HepG2 (cell line): ENCODE measurements around the gene DOK1. TPM values are rescaled to one million over a fixed set of nuclear protein-coding genes. Genes with fewer than 3 reads are reported as not detected.

ENCODE experiments used
- BRCA1 ChIP-seq: sonication (generic); formaldehyde crosslinking; IDR thresholded peaks from 2 replicates; pipeline ENCODE4 v1.4.0; 2020; ENCODE audit warnings: missing genetic modification reagents
- CBX1 ChIP-seq: IDR thresholded peaks from one replicate; pipeline ENCODE4 v1.6.1; 2016; ENCODE audit warnings: antibody characterized with exemption, low read depth
- GPN1 ChIP-seq: sonication (generic); formaldehyde crosslinking; IDR thresholded peaks from 2 replicates; pipeline ENCODE4 v1.5.1; 2020; ENCODE audit warnings: missing genetic modification reagents, borderline replicate concordance
- MYNN ChIP-seq: sonication (generic); formaldehyde crosslinking; IDR thresholded peaks from 2 replicates; pipeline ENCODE4 v1.4.0; 2020; ENCODE audit warnings: mild to moderate bottlenecking, low read depth, missing genetic modification reagents
- RFXANK ChIP-seq: IDR thresholded peaks from 2 replicates; pipeline ENCODE4 v1.6.1; 2016
- SIX1 ChIP-seq: sonication (generic); formaldehyde crosslinking; IDR thresholded peaks from 2 replicates; pipeline ENCODE4 v1.4.0; 2020; ENCODE audit warnings: missing genetic modification reagents, borderline replicate concordance
- ZFAT ChIP-seq: sonication (generic); formaldehyde crosslinking; conservative IDR thresholded peaks from 2 replicates; pipeline ENCODE4 v1.8.1; 2023; ENCODE audit warnings: missing genetic modification reagents, inconsistent platforms
- ZNF101 ChIP-seq: sonication (generic); formaldehyde crosslinking; IDR thresholded peaks from 2 replicates; pipeline ENCODE4 v1.4.0; 2020; ENCODE audit warnings: mild to moderate bottlenecking, low read depth, missing genetic modification reagents, borderline replicate concordance
- ZNF138 ChIP-seq: sonication (generic); formaldehyde crosslinking; IDR thresholded peaks from 2 replicates; pipeline ENCODE4 v1.5.0; 2020; ENCODE audit warnings: mild to moderate bottlenecking, low read depth, missing genetic modification reagents
- ZNF235 ChIP-seq: sonication (generic); formaldehyde crosslinking; IDR thresholded peaks from 2 replicates; pipeline ENCODE4 v1.8.1; 2023; ENCODE audit warnings: mild to moderate bottlenecking, missing genetic modification reagents, borderline replicate concordance
- ZNF253 ChIP-seq: sonication (generic); formaldehyde crosslinking; IDR thresholded peaks from 2 replicates; pipeline ENCODE4 v1.8.0; 2022; ENCODE audit warnings: mild to moderate bottlenecking, missing genetic modification reagents, borderline replicate concordance
- ZNF264 ChIP-seq: sonication (generic); formaldehyde crosslinking; IDR thresholded peaks from 2 replicates; pipeline ENCODE4 v1.4.0; 2020; ENCODE audit warnings: missing genetic modification reagents
- ZNF431 ChIP-seq: sonication (generic); formaldehyde crosslinking; IDR thresholded peaks from 2 replicates; pipeline ENCODE4 v1.9.0; 2022; ENCODE audit warnings: missing genetic modification reagents, low read depth, mild to moderate bottlenecking, borderline replicate concordance
- ZNF629 ChIP-seq: sonication (generic); formaldehyde crosslinking; conservative IDR thresholded peaks from 2 replicates; pipeline ENCODE4 v1.5.0; 2020; ENCODE audit warnings: missing genetic modification reagents
- ZNF775 ChIP-seq: sonication (generic); formaldehyde crosslinking; IDR thresholded peaks from 2 replicates; pipeline ENCODE4 v1.4.0; 2020; ENCODE audit warnings: missing genetic modification reagents, mild to moderate bottlenecking, moderate library complexity, borderline replicate concordance
- polyA plus RNA-seq, 8 experiments: library from polyadenylated mRNA; depleted of rRNA in 3 of 8; stranded (reverse) in 7 of 8; unstranded in 1 of 8; fragments of >200 nt; fragmentation: Illumina TruSeq in 4 of 8; extraction: Trizol in 4 of 8; gene quantifications; 2 replicates each; pipeline versions ENCODE4 v1.2.1 to v1.2.3, GENCODE V29; 2011 to 2016; ENCODE audit warnings: low read depth in 4 of 8, missing spikeins in 1 of 8, mixed read lengths in 1 of 8; ENCODE audit not compliant: insufficient read depth in 1 of 8
- total RNA-seq, 5 experiments: library from RNA; depleted of rRNA; stranded (reverse); fragments of >200 nt; fragmentation: Illumina TruSeq; extraction: Trizol; gene quantifications; 2 replicates each; pipeline ENCODE4 v1.2.3, GENCODE V29; 2016; ENCODE audit warnings: low read depth in 1 of 5
- TF ChIP-seq, protein P1 (sequence below): sonication (generic); formaldehyde crosslinking; IDR thresholded peaks from 2 replicates; pipeline ENCODE4 v1.5.0; 2020; ENCODE audit warnings: mild to moderate bottlenecking, missing genetic modification reagents
- TF ChIP-seq, protein P2 (sequence below): sonication (generic); formaldehyde crosslinking; IDR thresholded peaks from 2 replicates; pipeline ENCODE4 v1.5.1; 2020; ENCODE audit warnings: missing genetic modification reagents, mild to moderate bottlenecking, borderline replicate concordance
- TF ChIP-seq, protein P3 (sequence below): sonication (generic); formaldehyde crosslinking; IDR thresholded peaks from 2 replicates; pipeline ENCODE4 v1.4.0; 2020; ENCODE audit warnings: missing genetic modification reagents

DOK1 gene
- total and polyA plus RNA-seq, 2 of the 13 experiments (the other 11 are each of a cell fraction or from before 2014, with no cell fraction given) = 0.53 to 0.74 TPM

DNA sequence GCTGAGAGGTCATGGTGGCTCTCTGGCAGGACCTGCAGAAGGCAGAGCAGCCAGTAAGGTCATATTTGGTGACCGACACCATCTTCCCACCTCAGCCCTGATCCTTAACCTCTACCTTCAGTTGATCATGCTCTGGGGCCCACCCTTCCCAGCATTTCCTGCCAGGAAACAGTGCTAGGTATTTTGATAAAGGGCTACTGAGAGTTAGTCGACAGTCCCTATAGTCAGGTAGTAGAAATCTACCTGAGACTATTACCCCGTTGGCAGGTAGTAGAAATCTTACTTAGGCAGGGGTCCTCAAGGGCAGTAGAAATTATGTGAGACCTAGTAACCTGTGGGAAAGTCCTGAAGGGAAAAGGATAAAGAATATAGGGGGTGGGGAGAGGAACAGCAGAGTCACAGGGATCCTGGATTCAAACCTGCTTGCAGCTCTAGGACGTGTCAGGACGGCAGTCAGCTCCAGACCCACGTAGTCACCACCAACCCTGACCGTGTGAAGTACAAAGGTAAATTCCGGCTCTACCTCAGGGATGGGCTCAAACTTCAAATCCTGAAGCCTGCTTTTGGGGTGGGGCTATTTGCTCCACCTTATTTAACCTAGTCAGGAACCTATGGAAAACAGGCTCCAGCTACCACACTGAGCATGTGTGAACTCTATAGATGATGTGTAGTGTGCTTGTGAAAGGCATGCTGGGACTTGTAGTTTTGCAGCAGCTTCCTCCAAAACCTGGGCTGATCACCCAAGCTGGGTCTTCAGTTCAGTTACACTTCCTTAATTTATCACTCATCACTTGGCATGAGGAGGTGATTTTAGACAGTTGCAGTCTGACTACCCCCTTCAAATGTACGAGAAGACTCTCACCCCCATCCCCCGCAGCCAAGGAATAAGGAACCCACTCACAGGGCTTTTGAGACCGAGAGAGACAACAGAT is 28.5 kb upstream of the DOK1 start, which contains the start of gene DQX1 (continued):
- TF ChIP-seq, protein P1, sequence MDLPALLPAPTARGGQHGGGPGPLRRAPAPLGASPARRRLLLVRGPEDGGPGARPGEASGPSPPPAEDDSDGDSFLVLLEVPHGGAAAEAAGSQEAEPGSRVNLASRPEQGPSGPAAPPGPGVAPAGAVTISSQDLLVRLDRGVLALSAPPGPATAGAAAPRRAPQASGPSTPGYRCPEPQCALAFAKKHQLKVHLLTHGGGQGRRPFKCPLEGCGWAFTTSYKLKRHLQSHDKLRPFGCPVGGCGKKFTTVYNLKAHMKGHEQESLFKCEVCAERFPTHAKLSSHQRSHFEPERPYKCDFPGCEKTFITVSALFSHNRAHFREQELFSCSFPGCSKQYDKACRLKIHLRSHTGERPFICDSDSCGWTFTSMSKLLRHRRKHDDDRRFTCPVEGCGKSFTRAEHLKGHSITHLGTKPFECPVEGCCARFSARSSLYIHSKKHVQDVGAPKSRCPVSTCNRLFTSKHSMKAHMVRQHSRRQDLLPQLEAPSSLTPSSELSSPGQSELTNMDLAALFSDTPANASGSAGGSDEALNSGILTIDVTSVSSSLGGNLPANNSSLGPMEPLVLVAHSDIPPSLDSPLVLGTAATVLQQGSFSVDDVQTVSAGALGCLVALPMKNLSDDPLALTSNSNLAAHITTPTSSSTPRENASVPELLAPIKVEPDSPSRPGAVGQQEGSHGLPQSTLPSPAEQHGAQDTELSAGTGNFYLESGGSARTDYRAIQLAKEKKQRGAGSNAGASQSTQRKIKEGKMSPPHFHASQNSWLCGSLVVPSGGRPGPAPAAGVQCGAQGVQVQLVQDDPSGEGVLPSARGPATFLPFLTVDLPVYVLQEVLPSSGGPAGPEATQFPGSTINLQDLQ = no peak
- TF ChIP-seq ZNF138 (CRISPR knock-in tag) (peak; percentile 77; the same call in 1 of the 2 replicates), CBX1 (no peak), MYNN (no peak), ZNF431 (CRISPR knock-in tag) (no peak), ZNF101 (CRISPR knock-in tag) (no peak), ZNF235 (CRISPR knock-in tag) (no peak), ZNF775 (CRISPR knock-in tag) (no peak), SIX1 (CRISPR knock-in tag) (0 out of 2 replicates have a peak, but pooled peaks have one; percentile 16), ZFAT (CRISPR knock-in tag) (no peak), BRCA1 (CRISPR knock-in tag) (no peak), RFXANK (CRISPR knock-in tag) (no peak; the same call in none of the 2 replicates), GPN1 (CRISPR knock-in tag) (no peak), ZNF253 (CRISPR knock-in tag) (no peak), ZNF264 (CRISPR knock-in tag) (no peak), ZNF629 (CRISPR knock-in tag) (no peak; the same call in 1 of the 2 replicates)
- TF ChIP-seq, protein P2, sequence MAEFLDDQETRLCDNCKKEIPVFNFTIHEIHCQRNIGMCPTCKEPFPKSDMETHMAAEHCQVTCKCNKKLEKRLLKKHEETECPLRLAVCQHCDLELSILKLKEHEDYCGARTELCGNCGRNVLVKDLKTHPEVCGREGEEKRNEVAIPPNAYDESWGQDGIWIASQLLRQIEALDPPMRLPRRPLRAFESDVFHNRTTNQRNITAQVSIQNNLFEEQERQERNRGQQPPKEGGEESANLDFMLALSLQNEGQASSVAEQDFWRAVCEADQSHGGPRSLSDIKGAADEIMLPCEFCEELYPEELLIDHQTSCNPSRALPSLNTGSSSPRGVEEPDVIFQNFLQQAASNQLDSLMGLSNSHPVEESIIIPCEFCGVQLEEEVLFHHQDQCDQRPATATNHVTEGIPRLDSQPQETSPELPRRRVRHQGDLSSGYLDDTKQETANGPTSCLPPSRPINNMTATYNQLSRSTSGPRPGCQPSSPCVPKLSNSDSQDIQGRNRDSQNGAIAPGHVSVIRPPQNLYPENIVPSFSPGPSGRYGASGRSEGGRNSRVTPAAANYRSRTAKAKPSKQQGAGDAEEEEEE (CRISPR knock-in tag) = no peak
- TF ChIP-seq, protein P3, sequence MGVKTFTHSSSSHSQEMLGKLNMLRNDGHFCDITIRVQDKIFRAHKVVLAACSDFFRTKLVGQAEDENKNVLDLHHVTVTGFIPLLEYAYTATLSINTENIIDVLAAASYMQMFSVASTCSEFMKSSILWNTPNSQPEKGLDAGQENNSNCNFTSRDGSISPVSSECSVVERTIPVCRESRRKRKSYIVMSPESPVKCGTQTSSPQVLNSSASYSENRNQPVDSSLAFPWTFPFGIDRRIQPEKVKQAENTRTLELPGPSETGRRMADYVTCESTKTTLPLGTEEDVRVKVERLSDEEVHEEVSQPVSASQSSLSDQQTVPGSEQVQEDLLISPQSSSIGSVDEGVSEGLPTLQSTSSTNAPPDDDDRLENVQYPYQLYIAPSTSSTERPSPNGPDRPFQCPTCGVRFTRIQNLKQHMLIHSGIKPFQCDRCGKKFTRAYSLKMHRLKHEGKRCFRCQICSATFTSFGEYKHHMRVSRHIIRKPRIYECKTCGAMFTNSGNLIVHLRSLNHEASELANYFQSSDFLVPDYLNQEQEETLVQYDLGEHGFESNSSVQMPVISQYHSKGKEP (CRISPR knock-in tag) = no peak
